ENCODE results near the gene SLC7A8.

SLC7A8 gene

DNA sequence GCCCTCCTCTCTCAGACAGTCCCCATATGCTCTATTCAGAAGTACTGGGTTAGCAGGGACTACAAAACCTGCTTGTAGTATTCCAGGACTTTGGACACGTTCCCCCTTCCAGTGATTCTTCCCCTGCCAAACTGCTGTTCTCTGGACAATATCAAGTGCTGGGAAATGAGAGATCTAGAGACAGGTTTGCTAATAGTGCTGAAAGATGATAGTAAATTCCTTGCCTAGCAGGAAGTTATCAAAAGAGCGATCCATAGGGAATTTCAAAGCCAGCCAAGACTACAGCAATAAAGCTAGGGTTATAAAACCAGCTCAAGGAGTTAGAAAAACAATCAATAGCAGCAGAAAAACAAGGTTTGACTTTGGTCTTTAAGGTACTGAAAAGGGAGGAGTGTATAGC lies 15.2 kb downstream of the SLC7A8 start:
- TF ChIP-seq ELF4 (IDR thresholded peaks at IDR 0.05) (no peak), PKNOX1 (IDR thresholded peaks at IDR 0.05) (0 out of 2 replicates have a peak, but pooled peaks have one; percentile 14), CTBP1 (IDR thresholded peaks at IDR 0.05; ENCODE audit: borderline replicate concordance) (0 out of 2 replicates have a peak, but pooled peaks have one; percentile 28)
- ChIA-PET POLR2A (interaction anchor here (1.2 to 1.4 kb wide), 2 partner anchors 9 to 16 kb away, joined by 3 to 5 read pairs; no protein-coding TSS in a partner anchor), CTCF (interaction anchor here (1.3 kb wide), 1 partner anchor 99 kb away, joined by 4 read pairs; no protein-coding TSS in a partner anchor)
- DNase-seq (ENCODE audit: extremely low spot score), result no peak

- TF ChIP-seq L3MBTL2 (conservative IDR thresholded peaks at IDR 0.05) (no peak), FOXA1 (IDR thresholded peaks at IDR 0.05) (no peak), SUZ12 (IDR thresholded peaks at IDR 0.05) (no peak), CTBP1 (IDR thresholded peaks at IDR 0.05; ENCODE audit: borderline replicate concordance) (no peak), FOXM1 (IDR thresholded peaks at IDR 0.05; ENCODE audit: borderline replicate concordance) (no peak)
- no peak for DNase-seq (ENCODE audit: extremely low spot score)
- ChIA-PET CTCF (no interaction called here), POLR2A (interaction anchor here (1.4 kb wide), 1 partner anchor 10 kb away, joined by 5 read pairs; no protein-coding TSS in a partner anchor)
Observed at GRCh38 chr14:23167116-23167847, 16.2 kb downstream of the SLC7A8 start.

GRCh38 chr14:23164949-23165348 lies 18.5 kb downstream of the SLC7A8 start:
- TF ChIP-seq NFRKB (IDR thresholded peaks at IDR 0.05) (no peak), SP1 (IDR thresholded peaks at IDR 0.05) (no peak), L3MBTL2 (conservative IDR thresholded peaks at IDR 0.05) (no peak), PKNOX1 (IDR thresholded peaks at IDR 0.05) (no peak), HDGF (IDR thresholded peaks at IDR 0.05; ENCODE audit: borderline replicate concordance) (no peak), SUZ12 (IDR thresholded peaks at IDR 0.05) (no peak), ELF4 (IDR thresholded peaks at IDR 0.05) (no peak), FOXM1 (IDR thresholded peaks at IDR 0.05; ENCODE audit: borderline replicate concordance) (no peak), LEF1 (IDR thresholded peaks at IDR 0.05; ENCODE audit: borderline replicate concordance) (no peak), FOXA1 (IDR thresholded peaks at IDR 0.05) (no peak), CTBP1 (IDR thresholded peaks at IDR 0.05; ENCODE audit: borderline replicate concordance) (no peak), FOXK2 (IDR thresholded peaks at IDR 0.05) (no peak), TARDBP (IDR thresholded peaks at IDR 0.05) (no peak)
- DNase-seq (ENCODE audit: extremely low spot score), result no peak
- ChIA-PET CTCF (no interaction called here), POLR2A (no interaction called here)

DNA sequence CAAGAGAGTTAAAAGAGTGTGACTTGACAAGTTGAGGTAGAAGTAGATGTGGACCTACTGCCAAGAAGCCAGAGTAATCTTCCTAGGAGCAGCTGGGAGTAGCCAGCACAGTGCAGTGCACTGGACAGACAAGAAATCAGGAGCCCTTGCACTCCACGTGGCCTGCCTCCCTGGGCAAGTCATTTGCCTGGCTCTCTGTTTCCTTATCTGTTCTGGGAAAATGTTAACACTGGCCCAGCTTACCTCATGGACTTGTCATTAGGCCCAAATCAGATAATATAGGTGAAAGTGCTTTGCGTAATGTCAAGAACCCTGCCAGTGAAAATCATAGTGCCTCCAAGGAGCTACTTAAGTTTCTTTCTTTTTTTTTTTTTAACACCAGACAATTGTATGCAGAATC lies 19.2 kb downstream of the SLC7A8 start:
- POLR2A ChIA-PET, result no interaction called here
- TF ChIP-seq FOXA1 (IDR thresholded peaks at IDR 0.05) (no peak), FOXK2 (IDR thresholded peaks at IDR 0.05) (no peak), TARDBP (IDR thresholded peaks at IDR 0.05) (no peak), HDGF (IDR thresholded peaks at IDR 0.05; ENCODE audit: borderline replicate concordance) (no peak), ZNF384 (IDR thresholded peaks at IDR 0.05) (no peak), ELF4 (IDR thresholded peaks at IDR 0.05) (no peak), BHLHE40 (IDR thresholded peaks at IDR 0.05; ENCODE audit: borderline replicate concordance) (no peak), PKNOX1 (IDR thresholded peaks at IDR 0.05) (no peak), SP1 (IDR thresholded peaks at IDR 0.05) (no peak), FOXM1 (IDR thresholded peaks at IDR 0.05; ENCODE audit: borderline replicate concordance) (no peak), L3MBTL2 (conservative IDR thresholded peaks at IDR 0.05) (no peak), NFRKB (IDR thresholded peaks at IDR 0.05) (no peak), CTBP1 (IDR thresholded peaks at IDR 0.05; ENCODE audit: borderline replicate concordance) (no peak)
- CTCF ChIA-PET, result interaction anchor here (0.6 kb wide), 1 partner anchor 19 kb away, joined by 4 read pairs; the partner anchor contains the start of gene SLC7A8
- DNase-seq (ENCODE audit: extremely low spot score), result no peak

DNA sequence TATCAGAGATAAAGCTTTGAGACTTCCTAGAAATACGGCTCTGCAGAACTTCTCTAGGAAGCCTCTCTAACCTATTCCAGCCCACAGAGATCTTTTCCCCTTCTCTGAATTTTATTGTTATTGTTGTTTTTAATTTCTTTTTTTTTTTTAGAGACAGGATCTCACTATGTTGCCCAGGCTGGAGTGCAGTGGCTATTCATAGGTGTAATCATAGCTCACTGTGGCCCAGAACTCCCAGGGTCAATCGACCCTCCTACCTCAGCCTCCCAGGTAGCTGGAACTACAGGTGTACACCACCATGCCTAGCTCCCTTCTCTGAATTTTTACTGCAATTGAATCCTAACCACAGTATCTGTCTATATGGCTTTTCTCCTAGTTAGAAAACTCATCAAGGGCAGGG lies 19.6 kb downstream of the SLC7A8 start:
- DNase-seq (ENCODE audit: extremely low spot score), result no peak
- TF ChIP-seq SP1 (IDR thresholded peaks at IDR 0.05), result no peak
- TF ChIP-seq BHLHE40 (IDR thresholded peaks at IDR 0.05; ENCODE audit: borderline replicate concordance), result no peak
- TF ChIP-seq PKNOX1 (IDR thresholded peaks at IDR 0.05), result no peak
- TF ChIP-seq L3MBTL2 (conservative IDR thresholded peaks at IDR 0.05), result no peak
- TF ChIP-seq TARDBP (IDR thresholded peaks at IDR 0.05), result no peak
- no peak for TF ChIP-seq FOXA1 (IDR thresholded peaks at IDR 0.05)
- TF ChIP-seq ZNF384 (IDR thresholded peaks at IDR 0.05), result no peak
- TF ChIP-seq NFRKB (IDR thresholded peaks at IDR 0.05), result no peak
- no peak for TF ChIP-seq FOXK2 (IDR thresholded peaks at IDR 0.05)
- TF ChIP-seq ARNT (IDR thresholded peaks at IDR 0.05), result no peak
- TF ChIP-seq FOXM1 (IDR thresholded peaks at IDR 0.05; ENCODE audit: borderline replicate concordance), result no peak
- TF ChIP-seq SUZ12 (IDR thresholded peaks at IDR 0.05), result no peak
- no peak for TF ChIP-seq HDGF (IDR thresholded peaks at IDR 0.05; ENCODE audit: borderline replicate concordance)
- TF ChIP-seq LEF1 (IDR thresholded peaks at IDR 0.05; ENCODE audit: borderline replicate concordance), result no peak
- TF ChIP-seq CTBP1 (IDR thresholded peaks at IDR 0.05; ENCODE audit: borderline replicate concordance), result no peak
- no peak for TF ChIP-seq ELF4 (IDR thresholded peaks at IDR 0.05)
- POLR2A ChIA-PET, result no interaction called here
- CTCF ChIA-PET, result interaction anchor here (0.6 to 1.1 kb wide), 4 partner anchors 8 to 23 kb away, joined by 3 to 4 read pairs (median 4); partner anchors contain the start of gene SLC7A8

Measured in HEK293T (cell line).